Stimulated activated CD4-positive, alpha-beta T cell treated with anti-CD3 and anti-CD28 coated beads, Interleukin-4, amount 100 ng/mL, for 48 hours (primary cell): ENCODE data around the gene BNIP2.
"Not testable (repeated sequence)": the region's sequence is repeated elsewhere in the genome, so short reads cannot be mapped to it uniquely, and the experiment has no call there.

Experiments used
- DNase-seq, 2 donors: peaks; one replicate each; pipeline ENCODE4 v3.0.0-alpha.2; 2020; ENCODE audit warnings: low read depth in 2 of 2

The BNIP2 gene

GRCh38 chr15:59688423-59688781 lies 718 bp downstream of the BNIP2 start:
- no peak for DNase-seq

GRCh38 chr15:59687836-59688235 lies 1.3 kb downstream of the BNIP2 start:
- no peak for DNase-seq

- no peak for DNase-seq
Observed at GRCh38 chr15:59686389-59686788, 2.7 kb downstream of the BNIP2 start.

- DNase-seq = no peak
Observed at GRCh38 chr15:59685737-59686297, 3.3 kb downstream of the BNIP2 start.

- no peak for DNase-seq
Observed at GRCh38 chr15:59680870-59681269, 8.2 kb downstream of the BNIP2 start.

- no peak for DNase-seq
Observed at GRCh38 chr15:59680346-59680745, 8.8 kb downstream of the BNIP2 start.

- no peak for DNase-seq
Observed at GRCh38 chr15:59678620-59679019, 10.5 kb downstream of the BNIP2 start.

GRCh38 chr15:59678172-59678571 lies 10.9 kb downstream of the BNIP2 start:
- no peak for DNase-seq

- no peak for DNase-seq
Observed at GRCh38 chr15:59676565-59676964, 12.6 kb downstream of the BNIP2 start.

- DNase-seq = no peak
Observed at GRCh38 chr15:59674361-59674877, 14.7 kb downstream of the BNIP2 start.

GRCh38 chr15:59668556-59668955 lies 20.6 kb downstream of the BNIP2 start:
- DNase-seq = no peak

GRCh38 chr15:59662260-59662659 lies 26.9 kb downstream of the BNIP2 start:
- DNase-seq = no peak

GRCh38 chr15:59659366-59659765 lies 29.8 kb downstream of the BNIP2 start:
- DNase-seq = no peak

- DNase-seq = no peak
Observed at GRCh38 chr15:59657635-59658125, 31.4 kb downstream of the BNIP2 start.

GRCh38 chr15:59656897-59657634 lies 32.1 kb downstream of the BNIP2 start, which contains the start of gene GTF2A2:
TSS of gene GTF2A2 (minus strand) at chr15:59657515. CDS start at chr15:59652277, 5,238 bp downstream.
- peak; percentile 93 to 95 for DNase-seq

- DNase-seq = no peak
Observed at GRCh38 chr15:59654046-59654445, 35.1 kb downstream of the BNIP2 start.

- DNase-seq = no peak
Observed at GRCh38 chr15:59649603-59650002, 39.5 kb downstream of the BNIP2 start.

- DNase-seq = no peak
Observed at GRCh38 chr15:59647085-59647484, 42.0 kb downstream of the BNIP2 start.

- no peak for DNase-seq
Observed at GRCh38 chr15:59646277-59646676, 42.8 kb downstream of the BNIP2 start.

GRCh38 chr15:59645812-59646211 lies 43.3 kb downstream of the BNIP2 start:
- not testable (repeated sequence) for DNase-seq

GRCh38 chr15:59644756-59645155 lies 44.4 kb downstream of the BNIP2 start:
- DNase-seq = no peak

- no peak for DNase-seq
Observed at GRCh38 chr15:59642351-59642750, 46.8 kb downstream of the BNIP2 start.

GRCh38 chr15:59637507-59637906 lies 51.6 kb downstream of the BNIP2 start:
- DNase-seq = not testable (repeated sequence)
